Psoas muscle (tissue), 8 donors: Measurements from ENCODE around the gene SCN5A. TPM values are rescaled to one million over a fixed set of nuclear protein-coding genes. Genes with fewer than 3 reads are reported as not detected.
A peak's percentile ranks its signal among the peaks of the same experiment; 100 is the strongest.
"Not testable (repeated sequence)": the region's sequence is repeated elsewhere in the genome, so short reads cannot be mapped to it uniquely, and the experiment has no call there.

Experiments
- ATAC-seq, 4 donors: fragments of 200-7000 bp; cut with Tn5 transposase; one replicate each; pipeline ENCODE4 v1.9.1; 2020; ENCODE audit warnings: moderate library complexity in 3 of 4, mild to moderate bottlenecking in 2 of 4
- DNase-seq, 2 donors: peaks; one replicate each; pipeline ENCODE4 v3.0.0-alpha.2; 2020
- H3K27ac ChIP-seq: fragments of 200-600 bp; one replicate; pipeline ENCODE4 v1.8.0; 2022
- H3K27me3 ChIP-seq, 3 donors: fragments of 200-600 bp in 1 of 3; one replicate each; pipeline versions ENCODE4 v1.6.1 to v1.8.0; 2013 to 2022; ENCODE audit warnings: low read length in 2 of 3, mild to moderate bottlenecking in 2 of 3, moderate library complexity in 1 of 3; ENCODE audit not compliant: insufficient read depth in 3 of 3
- H3K36me3 ChIP-seq, 2 donors: fragments of 200-600 bp in 1 of 2; one replicate each; pipeline versions ENCODE4 v1.6.1 to v1.8.0; 2013 to 2022; ENCODE audit warnings: low read depth in 1 of 2, mild to moderate bottlenecking in 1 of 2, moderate library complexity in 1 of 2; ENCODE audit not compliant: insufficient read depth in 1 of 2
- H3K4me1 ChIP-seq: fragments of 200-600 bp; one replicate; pipeline ENCODE4 v1.8.0; 2022
- H3K4me3 ChIP-seq: fragments of 200-600 bp; one replicate; pipeline ENCODE4 v1.8.0; 2022; ENCODE audit warnings: mild to moderate bottlenecking
- H3K9me3 ChIP-seq: fragments of 200-600 bp; one replicate; pipeline ENCODE4 v1.8.0; 2022
- CTCF ChIP-seq: fragments of 200-600 bp; IDR thresholded peaks from one replicate; pipeline ENCODE4 v1.8.0; 2022; ENCODE audit warnings: antibody characterized with exemption
- WGBS, 3 donors: extraction: QIAGEN DNeasy Blood & Tissue Kit; methylation state at CpG; one replicate each; pipeline versions ENCODE4 v1.1.6 to v1.1.7; 2013; 5-methylcytosine and 5-hydroxymethylcytosine counted together
- intact Hi-C, 2 donors: fragments of 100-400 bp; cut with DNase I; formaldehyde crosslinking; loops; one replicate each; pipeline versions ENCODE4 v1.11.0 to v1.14.2; 2022
- polyA plus RNA-seq, 3 donors: library from polyadenylated mRNA; stranded (reverse); fragments of 200-250 nt; gene quantifications; one replicate each; pipeline ENCODE4 v1.2.3, GENCODE V29; 2013
- total RNA-seq, 4 donors: library from RNA; stranded (reverse); fragmentation: NEBNext Ultra II Directional in 2 of 4; extraction: Animal tissue kit (Norgen Biotek cat#: 25700) in 2 of 4; gene quantifications; one replicate each; pipeline versions ENCODE4 v1.2.1 to v1.2.4, GENCODE V29; 2021 to 2023
- donor health status: healthy with polysubstance abuse.
- donor health status: DM: no; HTN: no; CAD: no; lungs with moderate emphysema.
- donor health status: Bipolar disorder and iron deficiency.
- donor health status: healthy.
- donor health status: DM: yes; HTN: yes; CAD: no.
- donor health status: DM: no; HTN: no; CAD: no.
- donor health status: DM: no; HTN: no; CAD: no.
- donor health status: DM: yes; HTN: yes; CAD: no.

The SCN5A gene
- total and polyA plus RNA-seq, 7 donors, result 0.17 to 34.2 (median 5.7) TPM

- Histone ChIP-seq H3K27ac (no peak overlapping the region), H3K27me3 (no peaks in the 10 kb centered on the region), H3K36me3 (no peaks in the 10 kb centered on the region), H3K4me3 (no peak overlapping the region), H3K4me1 (no peaks in the 10 kb centered on the region), H3K9me3 (peaks cover 12% of the 10 kb centered on the region)
- TF ChIP-seq CTCF, result no peak
- intact Hi-C loops, result no loop called here
- ATAC-seq, result no peak
- 69 to 80% (median 76%) methylated on average over 6 of the region's 6 CpGs for WGBS, 3 donors
- DNase-seq, result no peak
These were observed 74.8 kb downstream of the SCN5A start for GRCh38 chr3:38574411-38575278.

GRCh38 chr3:38573556-38573955 lies 75.9 kb downstream of the SCN5A start:
- ATAC-seq, result no peak
- Histone ChIP-seq H3K36me3 (no peaks in the 10 kb centered on the region), H3K27me3 (no peaks in the 10 kb centered on the region), H3K4me1 (no peaks in the 10 kb centered on the region), H3K4me3 (no peak overlapping the region), H3K9me3 (peaks cover 12% of the 10 kb centered on the region), H3K27ac (no peak overlapping the region)
- DNase-seq, result no peak
- TF ChIP-seq CTCF, result no peak
- WGBS, 3 donors, result 35 to 47% (median 46%) methylated on average over 3 of the region's 3 CpGs
- intact Hi-C loops, result no loop called here

- TF ChIP-seq CTCF, result no peak
- intact Hi-C loops, result no loop called here
- H3K9me3 ChIP-seq, result peaks cover 12% of the 10 kb centered on the region
- H3K4me1 ChIP-seq, result no peaks in the 10 kb centered on the region
- DNase-seq, result no peak
- H3K4me3 ChIP-seq, result no peak overlapping the region
- 86 to 99% (median 99%) methylated on average over 3 of the region's 3 CpGs for WGBS, 3 donors
- no peak for ATAC-seq
- H3K27me3 ChIP-seq, result no peaks in the 10 kb centered on the region
- H3K36me3 ChIP-seq, result no peaks in the 10 kb centered on the region
- no peak overlapping the region for H3K27ac ChIP-seq
These were observed 76.4 kb downstream of the SCN5A start for GRCh38 chr3:38573111-38573510.

GRCh38 chr3:38567498-38567897 lies 82.0 kb downstream of the SCN5A start:
- Histone ChIP-seq H3K4me3 (no peak overlapping the region), H3K27ac (no peak overlapping the region), H3K36me3 (no peaks in the 10 kb centered on the region), H3K9me3 (peaks cover 9% of the 10 kb centered on the region), H3K27me3 (no peaks in the 10 kb centered on the region), H3K4me1 (no peaks in the 10 kb centered on the region)
- intact Hi-C loops, result no loop called here
- WGBS, 3 donors, result 73 to 91% (median 90%) methylated on average over 4 of the region's 4 CpGs
- DNase-seq (peak in 1 of 2 donors; percentile 9), ATAC-seq (no peak)
- no peak for TF ChIP-seq CTCF

- H3K36me3 ChIP-seq, intact Hi-C loops, ATAC-seq, H3K27ac ChIP-seq, H3K4me1 ChIP-seq, H3K9me3 ChIP-seq, H3K4me3 ChIP-seq, H3K27me3 ChIP-seq: not testable (repeated sequence)
- DNase-seq, result peak in 1 of 2 donors; percentile 10
- 81 to 83% (median 82%) methylated on average over 7 of the region's 7 CpGs for WGBS, 3 donors
These were observed 82.7 kb downstream of the SCN5A start for GRCh38 chr3:38566794-38567193.
